ENCODE data around the gene HACD4. TPM values are rescaled to one million over a fixed set of nuclear protein-coding genes. Genes with fewer than 3 reads are reported as not detected.

Gene HACD4, protein sequence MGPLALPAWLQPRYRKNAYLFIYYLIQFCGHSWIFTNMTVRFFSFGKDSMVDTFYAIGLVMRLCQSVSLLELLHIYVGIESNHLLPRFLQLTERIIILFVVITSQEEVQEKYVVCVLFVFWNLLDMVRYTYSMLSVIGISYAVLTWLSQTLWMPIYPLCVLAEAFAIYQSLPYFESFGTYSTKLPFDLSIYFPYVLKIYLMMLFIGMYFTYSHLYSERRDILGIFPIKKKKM
- 4.1 and 4.4 TPM in 2 replicates for polyA plus RNA-seq (2011; rRNA removed)
- polyA plus RNA-seq (2012; cell fraction: cytosol; rRNA removed) = 0.77 and 1.2 TPM in 2 replicates
- polyA plus RNA-seq (2012; cell fraction: nucleus; rRNA removed) = 0.23 and 0.37 TPM in 2 replicates
- 1.4 to 1.8 TPM (median 1.5 TPM) in 3 replicates for polyA plus RNA-seq (2017; fragmentation: RNase III; extraction: RNeasy Plus Mini Kit Qiagen cat#74134 plus additional on column Dnase treatment)
- polyA minus RNA-seq (2011; rRNA and poly(A)+ RNA removed) = 2.1 and 2.6 TPM in 2 replicates

DNA sequence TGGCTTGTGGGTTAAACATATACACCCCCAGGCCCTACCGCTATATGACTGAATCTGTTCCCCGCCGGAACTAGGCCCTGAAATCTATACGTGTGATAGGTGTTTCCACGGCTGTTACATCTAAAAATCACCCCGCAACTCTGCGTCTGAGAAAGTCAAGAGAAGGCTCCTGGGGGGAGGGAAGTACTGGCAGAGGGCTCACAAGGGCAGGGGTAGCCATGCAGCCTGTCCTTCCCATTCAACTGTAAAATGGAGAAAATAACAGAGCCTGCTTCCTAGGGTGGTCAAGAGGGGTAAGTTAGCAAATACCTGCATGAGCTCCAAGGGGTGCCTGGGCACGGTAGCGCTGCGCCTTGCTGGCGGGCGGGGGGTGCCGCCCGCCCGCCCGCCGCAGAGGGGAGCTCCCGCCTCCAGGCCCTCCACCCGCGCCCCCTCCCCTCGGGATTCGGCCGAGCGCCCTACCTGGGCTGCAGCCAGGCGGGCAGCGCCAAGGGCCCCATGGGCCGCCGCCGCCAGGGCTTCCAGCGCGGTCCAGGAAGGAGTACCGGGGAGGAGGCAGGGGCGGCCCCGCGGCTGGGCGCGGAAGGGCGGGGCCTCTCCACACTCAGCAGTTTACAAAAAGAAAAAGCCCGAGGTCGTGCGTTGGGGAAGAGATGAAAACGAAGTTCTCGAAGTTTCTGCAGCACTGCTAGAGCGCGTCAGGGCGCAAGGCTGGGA is at the start of gene HACD4:
Gene HACD4 (minus strand): TSS at position 550 of the 717 bp plus-strand sequence. CDS start 50 bp downstream, at position 500.
- ChIA-PET CTCF (interaction anchor here (1.6 kb wide), 1 partner anchor 80 kb away, joined by 3 read pairs; no protein-coding TSS in a partner anchor), POLR2A (no interaction called here)
- ATAC-seq (peak; percentile 93 to 95), DNase-seq (ENCODE audit: low read depth in 1 of 2, low spot score in 1 of 2) (peak; percentile 23 to 48), FAIRE-seq (no peak)
- Histone ChIP-seq H3K4me1 (peaks cover 16% of the 10 kb centered on the region), H3K27ac (peak within 1 kb of the TSS; percentile 70 to 86), H3K4me2 (peak within 1 kb of the TSS; percentile 82), H3K9me3 (no peaks in the 10 kb centered on the region), H3K4me3 (peak within 1 kb of the TSS; percentile 57)
- TF ChIP-seq MAX (IDR thresholded peaks at IDR 0.05) = peak; percentile 48; the same call in 1 of the 2 replicates
- TF ChIP-seq, protein P1, sequence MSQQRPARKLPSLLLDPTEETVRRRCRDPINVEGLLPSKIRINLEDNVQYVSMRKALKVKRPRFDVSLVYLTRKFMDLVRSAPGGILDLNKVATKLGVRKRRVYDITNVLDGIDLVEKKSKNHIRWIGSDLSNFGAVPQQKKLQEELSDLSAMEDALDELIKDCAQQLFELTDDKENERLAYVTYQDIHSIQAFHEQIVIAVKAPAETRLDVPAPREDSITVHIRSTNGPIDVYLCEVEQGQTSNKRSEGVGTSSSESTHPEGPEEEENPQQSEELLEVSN (IDR thresholded peaks at IDR 0.05; ENCODE audit: borderline replicate concordance, low read depth) = peak; percentile 40; the same call in 1 of the 2 replicates
- no peak for TF ChIP-seq TP53 (CRISPR knock-in tag; IDR thresholded peaks at IDR 0.05)
- 33% methylated on average over 25 of the region's 46 CpGs for WGBS (ENCODE audit: missing lambda C conversion rate)

DNA sequence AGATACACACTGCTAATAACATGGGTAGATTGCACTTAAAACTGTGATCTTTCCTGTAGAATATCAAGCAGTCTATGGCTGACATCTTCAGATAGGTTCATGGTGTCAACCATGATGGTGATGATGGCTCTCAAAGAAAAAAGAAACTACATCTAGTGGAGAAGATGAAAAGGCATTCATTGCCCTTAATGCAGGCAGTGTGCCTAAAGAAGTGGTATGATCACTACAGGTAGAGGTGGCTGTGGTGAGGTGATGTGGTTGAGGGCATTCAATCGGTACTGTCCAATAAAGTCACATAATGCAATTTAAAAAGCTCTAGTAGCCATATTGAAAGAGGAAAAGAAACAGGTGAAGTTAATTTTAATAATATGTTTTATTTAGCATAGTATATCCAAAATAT is 49.4 kb upstream of the HACD4 start:
- Histone ChIP-seq H3K4me1 (no peaks in the 10 kb centered on the region), H3K27ac (no peak overlapping the region), H3K4me3 (no peak overlapping the region), H3K4me2 (no peak overlapping the region), H3K9me3 (no peaks in the 10 kb centered on the region)
- CTCF ChIA-PET = interaction anchor here (1.2 kb wide), 1 partner anchor 30 kb away, joined by 4 read pairs; no protein-coding TSS in a partner anchor
- POLR2A ChIA-PET = no interaction called here
- DNase-seq (ENCODE audit: low read depth in 1 of 2, low spot score in 1 of 2) (no peak), ATAC-seq (no peak), FAIRE-seq (no peak)
- no peak for TF ChIP-seq NR3C1 (IDR thresholded peaks at IDR 0.05)
- WGBS (ENCODE audit: missing lambda C conversion rate) = 94% methylated on average over 1 of the region's 1 CpG

DNA sequence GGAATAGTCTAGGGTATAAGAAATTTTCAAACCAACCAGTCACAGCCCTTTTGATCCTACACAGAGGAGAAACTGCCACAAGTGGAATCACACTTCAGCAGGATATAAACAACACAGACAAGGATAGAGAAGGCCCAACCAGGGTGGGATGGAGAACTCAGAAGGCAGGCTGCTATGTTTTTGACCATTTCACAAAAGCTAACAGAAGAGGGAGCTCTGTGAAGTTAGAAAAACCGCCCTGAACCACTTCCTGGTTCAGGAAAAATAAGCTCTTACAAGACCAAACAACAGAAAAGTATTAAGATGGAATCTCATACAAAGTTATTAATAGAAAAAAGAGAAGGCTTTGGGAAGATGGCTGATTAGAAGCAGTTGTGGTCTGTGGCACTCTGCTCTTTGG is 47.3 kb upstream of the HACD4 start:
- POLR2A ChIA-PET = no interaction called here
- WGBS (ENCODE audit: missing lambda C conversion rate) = 66% methylated on average over 1 of the region's 1 CpG
- Histone ChIP-seq H3K4me2 (no peak overlapping the region), H3K4me3 (no peak overlapping the region), H3K9me3 (no peaks in the 10 kb centered on the region), H3K27ac (no peak overlapping the region), H3K4me1 (no peaks in the 10 kb centered on the region)
- peak in 1 of 2 experiments; percentile 21 for DNase-seq (ENCODE audit: low read depth in 1 of 2, low spot score in 1 of 2)
- TF ChIP-seq EP300 (IDR thresholded peaks at IDR 0.05) (no peak), KDM1A (IDR thresholded peaks at IDR 0.05; ENCODE audit: low read depth) (no peak)
- CTCF ChIA-PET = interaction anchor here (1.0 to 2.2 kb wide), 3 partner anchors 10 to 721 kb away, joined by 4 to 6 read pairs (median 5); no protein-coding TSS in a partner anchor
- ATAC-seq = peak in 1 of 2 experiments; percentile 45; a peak in 1 of 6 replicates
- FAIRE-seq = no peak

GRCh38 chr9:21077781-21078180 is 46.3 kb upstream of the HACD4 start, which contains the start of gene IFNB1:
Gene IFNB1 (minus strand): TSS chr9:21077942. CDS start chr9:21077869, 73 bp downstream.
- TF ChIP-seq HOXB13 (CRISPR knock-in tag; IDR thresholded peaks at IDR 0.05; ENCODE audit: low read depth) = no peak
- TF ChIP-seq, protein P2, sequence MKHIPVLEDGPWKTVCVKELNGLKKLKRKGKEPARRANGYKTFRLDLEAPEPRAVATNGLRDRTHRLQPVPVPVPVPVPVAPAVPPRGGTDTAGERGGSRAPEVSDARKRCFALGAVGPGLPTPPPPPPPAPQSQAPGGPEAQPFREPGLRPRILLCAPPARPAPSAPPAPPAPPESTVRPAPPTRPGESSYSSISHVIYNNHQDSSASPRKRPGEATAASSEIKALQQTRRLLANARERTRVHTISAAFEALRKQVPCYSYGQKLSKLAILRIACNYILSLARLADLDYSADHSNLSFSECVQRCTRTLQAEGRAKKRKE (CRISPR knock-in tag; IDR thresholded peaks at IDR 0.05; ENCODE audit: low read depth) = no peak
- Histone ChIP-seq H3K4me1 (no peaks in the 10 kb centered on the region), H3K4me3 (no peak within 1 kb of the TSS), H3K27ac (no peak within 1 kb of the TSS), H3K9me3 (no peaks in the 10 kb centered on the region), H3K4me2 (no peak within 1 kb of the TSS)
- no peak for FAIRE-seq
- POLR2A ChIA-PET = no interaction called here
- 76% methylated on average over 3 of the region's 3 CpGs for WGBS (ENCODE audit: missing lambda C conversion rate)
- no peak for DNase-seq (ENCODE audit: low read depth in 1 of 2, low spot score in 1 of 2)
- CTCF ChIA-PET = interaction anchor here (2.1 to 2.2 kb wide), 2 partner anchors 9 to 33 kb away, joined by 5 to 6 read pairs; no protein-coding TSS in a partner anchor
- no peak for ATAC-seq

DNA sequence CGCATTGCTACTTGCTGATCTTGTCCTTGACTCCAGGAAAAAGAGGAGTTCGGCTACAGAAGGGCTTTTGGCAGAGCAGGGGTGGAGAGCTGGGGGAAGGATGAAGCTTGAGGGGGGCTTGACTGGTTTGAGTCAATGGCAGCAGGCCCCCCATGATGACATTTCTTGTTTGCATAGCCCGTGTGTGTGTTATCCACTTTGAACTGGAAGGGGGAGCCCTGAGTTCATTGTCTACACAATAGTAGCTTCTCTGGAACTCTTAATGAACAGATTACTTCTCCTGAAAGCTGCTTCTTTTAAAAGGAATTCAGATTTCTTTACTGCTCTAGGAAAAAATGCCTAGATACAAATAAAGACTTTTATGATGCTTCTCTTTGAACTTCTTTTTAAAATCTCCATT is 44.0 kb upstream of the HACD4 start:
- ATAC-seq (no peak), DNase-seq (ENCODE audit: low read depth in 1 of 2, low spot score in 1 of 2) (no peak), FAIRE-seq (no peak)
- ChIA-PET POLR2A (no interaction called here), CTCF (interaction anchor here (1.5 kb wide), 1 partner anchor 36 kb away, joined by 3 read pairs; no protein-coding TSS in a partner anchor)
- no peak overlapping the region for H3K4me3 ChIP-seq
- TF ChIP-seq CHD2 (IDR thresholded peaks at IDR 0.05; ENCODE audit: low read length, partially characterized antibody) (no peak), SMC3 (IDR thresholded peaks at IDR 0.05) (no peak), KDM1A (IDR thresholded peaks at IDR 0.05; ENCODE audit: low read depth) (no peak), TFCP2L1 (CRISPR knock-in tag; IDR thresholded peaks at IDR 0.05) (no peak), RARB (CRISPR knock-in tag; IDR thresholded peaks at IDR 0.05) (no peak)
- H3K4me1 ChIP-seq = peaks cover 7% of the 10 kb centered on the region
- H3K4me2 ChIP-seq = no peak overlapping the region
- WGBS (ENCODE audit: missing lambda C conversion rate) = 58% methylated on average over 3 of the region's 3 CpGs
- H3K27ac ChIP-seq = no peak overlapping the region
- no peaks in the 10 kb centered on the region for H3K9me3 ChIP-seq
